GM21529 (cell line): ENCODE data around the gene MAL.
"Not testable (repeated sequence)": the region's sequence is repeated elsewhere in the genome, so short reads cannot be mapped to it uniquely, and the experiment has no call there.

Source experiments
- ATAC-seq: cut with Tn5 transposase; IDR thresholded peaks from one replicate; pipeline ENCODE4 v1.9.1; 2021; ENCODE audit not compliant: unreplicated experiment

Gene MAL

DNA sequence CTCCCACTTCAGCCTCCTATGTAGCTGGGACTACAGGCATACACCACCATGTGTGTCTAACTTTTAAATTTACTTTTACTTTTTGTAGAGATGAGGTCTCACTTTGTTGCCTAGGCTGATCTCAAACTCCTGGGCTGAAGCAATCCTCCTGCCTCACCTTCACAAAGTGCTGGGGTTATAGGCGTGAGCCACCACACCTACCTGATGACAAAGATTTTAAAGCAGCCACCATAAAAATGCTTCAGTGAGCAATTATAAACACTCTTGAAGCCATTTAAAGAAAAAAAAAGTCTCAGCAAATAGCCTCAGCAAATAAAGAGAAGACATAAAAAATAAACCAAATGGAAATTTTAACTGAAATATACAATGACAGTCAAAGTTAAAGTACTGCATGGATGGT is 60.5 kb downstream of the MAL start:
- no peak for ATAC-seq

- no peak for ATAC-seq
Measured at GRCh38 chr2:95087379-95087778, 61.9 kb downstream of the MAL start.

- no peak for ATAC-seq
Measured at GRCh38 chr2:95091885-95092555, 66.5 kb downstream of the MAL start.

DNA sequence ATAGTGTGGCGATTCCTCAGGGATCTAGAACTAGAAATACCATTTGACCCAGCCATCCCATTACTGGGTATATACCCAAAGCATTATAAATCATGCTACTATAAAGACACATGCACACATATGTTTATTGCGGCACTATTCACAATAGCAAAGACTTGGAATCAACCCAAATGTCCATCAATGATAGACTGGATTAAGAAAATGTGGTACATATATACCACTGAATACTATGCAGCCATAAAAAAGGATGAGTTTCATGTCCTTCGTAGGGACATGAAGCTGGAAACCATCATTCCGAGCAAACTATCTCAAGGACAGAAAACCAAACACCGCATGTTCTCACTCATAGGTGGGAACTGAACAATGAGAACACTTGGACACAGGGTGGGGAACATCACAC is 72.8 kb downstream of the MAL start:
- not testable (repeated sequence) for ATAC-seq

- no peak for ATAC-seq
Measured at GRCh38 chr2:95099910-95100309, 74.4 kb downstream of the MAL start.
